H1 (cell line): ENCODE data around the gene TAF11L2. TPM values are rescaled to one million over a fixed set of nuclear protein-coding genes. Genes with fewer than 3 reads are reported as not detected.
A peak's percentile ranks its signal among the peaks of the same experiment; 100 is the strongest.

Source experiments
- CTCF ChIA-PET: fragments of 300-600 bp; sonication (Branson Sonifier 250); formaldehyde crosslinking; loops from one replicate; lab custom pipeline; 2021; ENCODE audit not compliant: partially characterized antibody; lab: Charles Lee
- POLR2A ChIA-PET: fragments of 300-600 bp; sonication (Branson Sonifier 250); formaldehyde crosslinking; loops from one replicate; lab custom pipeline; 2021; ENCODE audit warnings: inconsistent platforms; ENCODE audit not compliant: partially characterized antibody; lab: Charles Lee
- DNase-seq, 2 experiments: peaks; one replicate each; pipeline versions ENCODE4 v3.0.0 to v3.0.0-alpha.2; 2010 to 2022; ENCODE audit warnings: low spot score in 2 of 2, low read depth in 1 of 2, mixed read lengths in 1 of 2
- FAIRE-seq: peaks from 2 replicates; lab custom pipeline; 2011; peaks lifted over from hg19 to GRCh38; lab: Jason Lieb, UNC
- H2AFZ ChIP-seq: 2 replicates; pipeline ENCODE4 v1.8.1; 2012; ENCODE audit warnings: low read length, inconsistent platforms
- H2AK5ac ChIP-seq: 2 replicates; pipeline ENCODE4 v1.6.1; 2013; ENCODE audit warnings: low read depth, low read length
- H2BK120ac ChIP-seq: replicated peaks from 2 replicates; pipeline ENCODE3; 2013; ENCODE audit warnings: low read depth, low read length, inconsistent platforms
- H2BK12ac ChIP-seq: 2 replicates; pipeline ENCODE4 v1.6.1; 2013; ENCODE audit warnings: low read depth, low read length
- H2BK15ac ChIP-seq: 2 replicates; pipeline ENCODE4 v1.6.1; 2013; ENCODE audit warnings: low read length
- H2BK20ac ChIP-seq: 2 replicates; pipeline ENCODE4 v1.6.1; 2013; ENCODE audit warnings: low read length
- H2BK5ac ChIP-seq: 2 replicates; pipeline ENCODE4 v1.6.1; 2013; ENCODE audit warnings: low read depth, low read length
- H3K14ac ChIP-seq: 2 replicates; pipeline ENCODE4 v1.6.1; 2013; ENCODE audit warnings: inconsistent platforms; ENCODE audit not compliant: insufficient read length
- H3K18ac ChIP-seq: 2 replicates; pipeline ENCODE4 v1.6.1; 2013; ENCODE audit warnings: low read length; ENCODE audit errors: extremely low read depth
- H3K23ac ChIP-seq: 2 replicates; pipeline ENCODE4 v1.6.1; 2013; ENCODE audit warnings: inconsistent platforms; ENCODE audit not compliant: insufficient read length
- H3K23me2 ChIP-seq: 2 replicates; pipeline ENCODE4 v1.6.1; 2013; ENCODE audit warnings: low read depth, low read length
- H3K27ac ChIP-seq: 2 replicates; pipeline ENCODE4 v1.6.1; 2011; ENCODE audit warnings: low read depth, low read length, inconsistent platforms
- H3K27me3 ChIP-seq, 4 experiments: replicated peaks in 1 of 4; 1 replicate in 1 of 4; 2 replicates in 3 of 4; pipeline versions ENCODE4 v1.6.1 to v1.8.1; 2011 to 2013; ENCODE audit warnings: low read length in 3 of 4, mild to moderate bottlenecking in 3 of 4, inconsistent platforms in 2 of 4, mixed read lengths in 2 of 4, moderate library complexity in 1 of 4; ENCODE audit not compliant: control insufficient read depth in 3 of 4, insufficient read depth in 3 of 4; ENCODE audit errors: extremely low read depth in 1 of 4
- H3K36me3 ChIP-seq, 4 experiments: 2 replicates each; pipeline versions ENCODE4 v1.6.1 to v1.8.1; 2011 to 2013; ENCODE audit warnings: mild to moderate bottlenecking in 4 of 4, low read length in 3 of 4, moderate library complexity in 2 of 4, control low read depth in 1 of 4, inconsistent platforms in 1 of 4; ENCODE audit not compliant: insufficient read depth in 4 of 4, control insufficient read depth in 2 of 4
- H3K4ac ChIP-seq: replicated peaks from 2 replicates; pipeline ENCODE3; 2013; ENCODE audit warnings: low read length, low read depth, mixed read lengths, inconsistent platforms; ENCODE audit not compliant: insufficient read length
- H3K4me1 ChIP-seq, 4 experiments: replicated peaks in 1 of 4; 1 replicate in 1 of 4; 2 replicates in 3 of 4; pipeline versions ENCODE4 v1.6.1 to v1.8.1; 2011 to 2013; ENCODE audit warnings: low read length in 3 of 4, inconsistent platforms in 2 of 4, mixed read lengths in 1 of 4; ENCODE audit not compliant: insufficient read depth in 4 of 4, control insufficient read depth in 3 of 4
- H3K4me2 ChIP-seq, 2 experiments: 2 replicates each; pipeline versions ENCODE4 v1.6.1 to v1.8.1; 2011 to 2013; ENCODE audit warnings: low read depth in 2 of 2, low read length in 2 of 2, control low read depth in 1 of 2, inconsistent platforms in 1 of 2, mild to moderate bottlenecking in 1 of 2; ENCODE audit not compliant: insufficient read depth in 1 of 2
- H3K4me3 ChIP-seq, 4 experiments: fragments of 200-600, 300-600 bp in 1 of 4; sonication (generic), shearing (Covaris generic), sonication (Bioruptor Twin) in 1 of 4; 2 replicates each; pipeline versions ENCODE4 v1.5.1 to v1.8.1; 2011 to 2016; ENCODE audit warnings: low read length in 4 of 4, low read depth in 3 of 4, control low read depth in 2 of 4, inconsistent platforms in 2 of 4, mild to moderate bottlenecking in 2 of 4, mixed read lengths in 1 of 4, moderate library complexity in 1 of 4; ENCODE audit not compliant: insufficient read depth in 2 of 4; ENCODE audit errors: extremely low read depth in 1 of 4
- H3K56ac ChIP-seq: replicated peaks from 2 replicates; pipeline ENCODE3; 2013; ENCODE audit warnings: low read depth, mild to moderate bottlenecking, mixed read lengths, low read length, inconsistent platforms; ENCODE audit not compliant: insufficient read length
- H3K79me1 ChIP-seq: 2 replicates; pipeline ENCODE4 v1.6.1; 2013; ENCODE audit warnings: low read depth, low read length, control low read depth
- H3K79me2 ChIP-seq, 2 experiments: 2 replicates each; pipeline versions ENCODE4 v1.6.1 to v1.8.1; 2012 to 2013; ENCODE audit warnings: low read length in 2 of 2, mild to moderate bottlenecking in 2 of 2, inconsistent platforms in 1 of 2; ENCODE audit not compliant: insufficient read depth in 2 of 2, control insufficient read depth in 1 of 2
- H3K9ac ChIP-seq, 4 experiments: replicated peaks in 1 of 4; 1 replicate in 1 of 4; 2 replicates in 3 of 4; pipeline versions ENCODE4 v1.6.1 to v1.8.1; 2011 to 2013; ENCODE audit warnings: low read depth in 3 of 4, low read length in 3 of 4, control low read depth in 2 of 4, mild to moderate bottlenecking in 2 of 4, moderate library complexity in 2 of 4, inconsistent platforms in 1 of 4; ENCODE audit errors: extremely low read depth in 1 of 4
- H3K9me3 ChIP-seq, 2 experiments: 2 replicates each; pipeline versions ENCODE4 v1.6.1 to v1.8.1; 2012 to 2013; ENCODE audit warnings: mild to moderate bottlenecking in 2 of 2, moderate library complexity in 2 of 2, control low read depth in 1 of 2, inconsistent platforms in 1 of 2, low read depth in 1 of 2, low read length in 1 of 2, mixed read lengths in 1 of 2; ENCODE audit not compliant: insufficient read depth in 2 of 2
- H4K20me1 ChIP-seq, 2 experiments: replicated peaks in 1 of 2; 2 replicates each; pipeline versions ENCODE3 to v1.8.1; 2011 to 2013; ENCODE audit warnings: inconsistent platforms in 2 of 2, low read length in 2 of 2, mild to moderate bottlenecking in 1 of 2; ENCODE audit not compliant: insufficient read depth in 2 of 2, control insufficient read depth in 1 of 2
- H4K5ac ChIP-seq: 2 replicates; pipeline ENCODE4 v1.6.1; 2013; ENCODE audit warnings: low read length, low read depth, mixed read lengths, inconsistent platforms; ENCODE audit not compliant: insufficient read length
- H4K8ac ChIP-seq: 2 replicates; pipeline ENCODE4 v1.8.0; 2013; ENCODE audit warnings: mild to moderate bottlenecking, moderate library complexity, low read length, inconsistent platforms; ENCODE audit not compliant: insufficient read depth; ENCODE audit errors: extremely low read depth
- H4K91ac ChIP-seq: replicated peaks from 2 replicates; pipeline ENCODE3; 2013; ENCODE audit warnings: low read length, mixed read lengths, inconsistent platforms; ENCODE audit not compliant: insufficient read length
- CBX5 ChIP-seq: fragments of 300-800, 300-1000 bp; sonication (generic); IDR thresholded peaks from 2 replicates; pipeline ENCODE4 v1.7.1; 2016; ENCODE audit warnings: antibody characterized with exemption, low read length, low read depth
- CHD1 ChIP-seq: IDR thresholded peaks from 2 replicates; pipeline ENCODE4 v1.6.1; 2012; ENCODE audit warnings: low read depth, low read length, improper control_type of control experiment
- GTF2F1 ChIP-seq: IDR thresholded peaks from 2 replicates; pipeline ENCODE4 v1.6.1; 2012; ENCODE audit warnings: low read depth, low read length, improper control_type of control experiment, borderline replicate concordance
- PHF8 ChIP-seq: fragments of 200-600 bp; sonication (generic); conservative IDR thresholded peaks from 2 replicates; pipeline ENCODE4 v1.7.1; 2012; ENCODE audit warnings: low read depth, mild to moderate bottlenecking, inconsistent platforms, low read length, moderate library complexity
- SIN3A ChIP-seq, 2 experiments: IDR thresholded peaks in 1 of 2; conservative IDR thresholded peaks in 1 of 2; 2 replicates each; pipeline ENCODE4 v1.6.1; 2011 to 2012; ENCODE audit warnings: low read length in 2 of 2, improper control_type of control experiment in 1 of 2, low read depth in 1 of 2, mild to moderate bottlenecking in 1 of 2
- SP2 ChIP-seq: IDR thresholded peaks from 2 replicates; pipeline ENCODE4 v1.6.1; 2012; ENCODE audit warnings: mild to moderate bottlenecking, low read length, inconsistent platforms
- SUZ12 ChIP-seq: fragments of 200-600 bp; sonication (generic); IDR thresholded peaks from 2 replicates; pipeline ENCODE4 v1.6.1; 2012; ENCODE audit warnings: mild to moderate bottlenecking, inconsistent platforms, low read length, moderate library complexity, mixed read lengths
- TEAD4 ChIP-seq: IDR thresholded peaks from 2 replicates; pipeline ENCODE4 v1.6.1; 2012; ENCODE audit warnings: low read depth, low read length, inconsistent platforms, mixed read lengths
- WGBS, 2 experiments: shearing (Covaris generic) in 1 of 2; methylation state at CpG; one replicate each; pipeline versions ENCODE4 v1.1.6 to v1.1.7; 2013 to 2015; ENCODE audit warnings: low lambda C conversion rate in 2 of 2, mixed read lengths in 2 of 2, inconsistent platforms in 1 of 2, low coverage in 1 of 2, missing lambda C conversion rate in 1 of 2; ENCODE audit not compliant: insufficient replicate concordance in 2 of 2, insufficient coverage in 1 of 2, insufficient read length in 1 of 2; ENCODE audit errors: extremely low coverage in 1 of 2, missing lambda C conversion rate in 1 of 2; 5-methylcytosine and 5-hydroxymethylcytosine counted together
- polyA plus RNA-seq, 7 experiments: library from polyadenylated mRNA; depleted of rRNA in 3 of 7; stranded (reverse) in 5 of 7; unstranded in 2 of 7; fragments of >200 nt in 5 of 7; fragments of 200-250 nt in 2 of 7; gene quantifications; 1 replicate in 5 of 7; 2 replicates in 1 of 7; 4 replicates in 1 of 7; pipeline versions ENCODE4 v1.2.1 to v1.2.3, GENCODE V29; 2011 to 2013; ENCODE audit warnings: missing spikeins in 2 of 7, mixed read lengths in 2 of 7
- total RNA-seq: library from RNA; stranded (reverse); fragmentation: NEBNext Ultra II Directional; extraction: Animal tissue kit (Norgen Biotek cat#: 25700); gene quantifications from 2 replicates; pipeline ENCODE4 v1.2.1, GENCODE V29; 2021
- TF ChIP-seq, protein P1 (sequence below): IDR thresholded peaks from 2 replicates; pipeline ENCODE4 v1.6.1; 2012; ENCODE audit warnings: inconsistent platforms

Gene TAF11L2
- total and polyA plus RNA-seq, 2 of the 8 experiments (the other 6 are each of a cell fraction or from before 2014, with no cell fraction given): not detected

DNA sequence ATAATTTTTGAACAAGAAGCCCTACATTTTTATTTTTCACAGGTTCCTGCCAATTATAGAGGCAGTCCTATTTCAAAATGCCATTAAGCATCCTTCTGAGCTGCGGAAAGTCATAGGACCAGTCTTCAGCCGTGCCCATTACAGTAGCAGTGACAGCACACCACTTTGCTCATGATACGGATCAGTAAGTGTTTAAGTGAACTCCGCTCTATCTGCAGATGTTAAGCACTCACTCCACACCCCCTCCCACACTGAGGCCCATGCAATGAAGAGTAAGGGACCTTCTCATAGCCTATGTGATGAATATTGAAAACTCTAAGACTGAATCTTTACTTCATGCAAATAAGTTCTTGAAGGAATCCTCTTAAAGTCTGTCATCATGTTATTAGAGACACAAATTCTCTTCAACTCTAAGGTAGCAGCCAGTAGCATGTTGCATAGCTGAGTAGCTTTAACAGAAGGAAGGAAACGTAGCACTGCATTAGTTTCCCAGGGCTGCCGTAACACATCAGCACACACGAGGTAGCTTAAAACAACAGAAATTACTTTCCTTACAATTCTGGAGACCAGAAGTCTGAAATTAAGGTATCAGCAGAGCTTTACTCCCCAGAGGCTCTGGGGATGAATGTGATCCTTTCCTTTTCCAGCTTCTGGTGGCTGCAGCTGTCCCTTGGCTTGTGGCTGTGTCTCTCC lies 20.3 kb upstream of the TAF11L2 start:
- no peak overlapping the region for H3K4me2 ChIP-seq

More for the DNA sequence above, 20.3 kb upstream of the TAF11L2 start:
- Histone ChIP-seq H3K4me3 (no peak overlapping the region), H4K20me1 (no peaks in the 10 kb centered on the region), H2AFZ (0 out of 2 replicates have a peak overlapping the region, but pooled peaks have one; percentile 79), H2BK12ac (no peak overlapping the region), H3K36me3 (no peaks in the 10 kb centered on the region), H3K18ac (no peak overlapping the region), H2BK120ac (no peak overlapping the region), H2BK5ac (no peak overlapping the region), H4K5ac (no peak overlapping the region), H2AK5ac (no peak overlapping the region), H3K79me1 (no peaks in the 10 kb centered on the region), H3K4me1 (no peaks in the 10 kb centered on the region), H2BK20ac (no peak overlapping the region), H4K91ac (no peak overlapping the region), H3K9me3 (no peaks in the 10 kb centered on the region), H3K79me2 (no peaks in the 10 kb centered on the region), H3K4ac (no peak overlapping the region), H3K27me3 (no peaks in the 10 kb centered on the region), H3K14ac (no peak overlapping the region), H3K9ac (no peak overlapping the region), H3K27ac (no peak overlapping the region), H3K23ac (no peak overlapping the region), H4K8ac (no peak overlapping the region), H2BK15ac (no peak overlapping the region), H3K23me2 (no peaks in the 10 kb centered on the region), H3K56ac (no peak overlapping the region)
- TF ChIP-seq CBX5 (no peak), SP2 (no peak), SIN3A (conservative IDR thresholded peaks at IDR 0.05 in 1 of 2, IDR thresholded peaks at IDR 0.05 in 1 of 2; ENCODE audit: low read depth in 1 of 2, low read length in 2 of 2) (no peak), GTF2F1 (no peak), CHD1 (no peak), PHF8 (no peak), SUZ12 (no peak), TEAD4 (no peak)
- TF ChIP-seq, protein P1, sequence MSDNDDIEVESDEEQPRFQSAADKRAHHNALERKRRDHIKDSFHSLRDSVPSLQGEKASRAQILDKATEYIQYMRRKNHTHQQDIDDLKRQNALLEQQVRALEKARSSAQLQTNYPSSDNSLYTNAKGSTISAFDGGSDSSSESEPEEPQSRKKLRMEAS: no peak
- FAIRE-seq (no peak), DNase-seq (no peak)
- ChIA-PET POLR2A (no interaction called here), CTCF (interaction anchor here (3.2 kb wide), 1 partner anchor 12 kb away, joined by 8 read pairs; no protein-coding TSS in a partner anchor)
- WGBS, 2 experiments: 95% methylated on average over 7 of the region's 7 CpGs; no CpG with 5 or more reads in 1 of the 2 experiments
